Progenitor cell of endocrine pancreas (in vitro differentiated cells): ENCODE measurements around the gene FRMD4A. TPM values are rescaled to one million over a fixed set of nuclear protein-coding genes. Genes with fewer than 3 reads are reported as not detected.

Source experiments
- DNase-seq: peaks from one replicate; pipeline ENCODE4 v3.0.0; 2021; ENCODE audit warnings: low spot score; ENCODE audit not compliant: unreplicated experiment
- H3K27ac Mint-ChIP-seq: 2 replicates; pipeline ENCODE4 v1.8.0; 2021; ENCODE audit warnings: mild to moderate bottlenecking, moderate library complexity, mixed read lengths
- H3K27me3 Mint-ChIP-seq: 2 replicates; pipeline ENCODE4 v1.8.0; 2021; ENCODE audit warnings: mixed read lengths
- H3K36me3 Mint-ChIP-seq: 2 replicates; pipeline ENCODE4 v1.8.0; 2022; ENCODE audit warnings: mixed read lengths; ENCODE audit not compliant: insufficient read depth
- H3K4me1 Mint-ChIP-seq: 2 replicates; pipeline ENCODE4 v1.8.0; 2021; ENCODE audit warnings: low read depth, mixed read lengths
- H3K4me3 Mint-ChIP-seq: 2 replicates; pipeline ENCODE4 v1.8.0; 2021; ENCODE audit warnings: low read depth, mild to moderate bottlenecking, moderate library complexity, mixed read lengths
- H3K9me3 Mint-ChIP-seq: 2 replicates; pipeline ENCODE4 v1.8.0; 2021; ENCODE audit warnings: low read depth, mixed read lengths
- total RNA-seq: library from RNA; stranded (reverse); gene quantifications from 2 replicates; pipeline ENCODE4 v1.2.1, GENCODE V29; 2021
- TF ChIP-seq, protein P1 (sequence below): fragments of 200-600 bp; sonication (generic); IDR thresholded peaks from one replicate; pipeline ENCODE4 v1.5.0; 2021; ENCODE audit warnings: antibody characterized with exemption, mild to moderate bottlenecking; ENCODE audit not compliant: unreplicated experiment

Gene FRMD4A
- total RNA-seq, 1 donor from 2014 or later = 42.2 TPM

DNA sequence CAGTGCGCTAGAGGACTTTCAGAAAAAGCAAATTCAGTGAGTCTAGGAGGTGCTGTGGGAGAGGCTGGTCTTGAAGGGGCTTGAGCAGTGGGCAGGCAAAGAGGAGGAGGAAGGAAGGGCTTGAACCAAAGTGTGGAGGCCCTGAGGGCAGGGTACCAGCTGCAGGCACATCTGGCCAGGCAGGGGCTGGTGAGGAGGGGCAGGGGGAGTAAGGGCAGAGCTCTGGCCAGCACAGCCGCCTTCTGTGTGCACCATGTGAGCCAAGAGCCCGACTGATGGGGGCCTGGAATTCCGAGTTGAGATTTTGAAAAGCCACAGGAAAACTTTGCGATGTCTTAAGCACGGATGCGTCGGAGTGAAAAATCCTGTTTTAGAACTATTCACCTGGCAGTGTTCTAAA, 669.5 kb downstream of the FRMD4A start:
- H3K27ac Mint-ChIP-seq = peak overlapping the region; percentile 54
- no peak overlapping the region for H3K4me3 Mint-ChIP-seq
- DNase-seq = no peak
- H3K36me3 Mint-ChIP-seq = peaks cover 37% of the 10 kb centered on the region
- H3K4me1 Mint-ChIP-seq = peaks cover 7% of the 10 kb centered on the region
- H3K9me3 Mint-ChIP-seq = no peaks in the 10 kb centered on the region
- peaks cover 27% of the 10 kb centered on the region for H3K27me3 Mint-ChIP-seq
- TF ChIP-seq, protein P1, sequence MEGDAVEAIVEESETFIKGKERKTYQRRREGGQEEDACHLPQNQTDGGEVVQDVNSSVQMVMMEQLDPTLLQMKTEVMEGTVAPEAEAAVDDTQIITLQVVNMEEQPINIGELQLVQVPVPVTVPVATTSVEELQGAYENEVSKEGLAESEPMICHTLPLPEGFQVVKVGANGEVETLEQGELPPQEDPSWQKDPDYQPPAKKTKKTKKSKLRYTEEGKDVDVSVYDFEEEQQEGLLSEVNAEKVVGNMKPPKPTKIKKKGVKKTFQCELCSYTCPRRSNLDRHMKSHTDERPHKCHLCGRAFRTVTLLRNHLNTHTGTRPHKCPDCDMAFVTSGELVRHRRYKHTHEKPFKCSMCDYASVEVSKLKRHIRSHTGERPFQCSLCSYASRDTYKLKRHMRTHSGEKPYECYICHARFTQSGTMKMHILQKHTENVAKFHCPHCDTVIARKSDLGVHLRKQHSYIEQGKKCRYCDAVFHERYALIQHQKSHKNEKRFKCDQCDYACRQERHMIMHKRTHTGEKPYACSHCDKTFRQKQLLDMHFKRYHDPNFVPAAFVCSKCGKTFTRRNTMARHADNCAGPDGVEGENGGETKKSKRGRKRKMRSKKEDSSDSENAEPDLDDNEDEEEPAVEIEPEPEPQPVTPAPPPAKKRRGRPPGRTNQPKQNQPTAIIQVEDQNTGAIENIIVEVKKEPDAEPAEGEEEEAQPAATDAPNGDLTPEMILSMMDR = no peak

DNA sequence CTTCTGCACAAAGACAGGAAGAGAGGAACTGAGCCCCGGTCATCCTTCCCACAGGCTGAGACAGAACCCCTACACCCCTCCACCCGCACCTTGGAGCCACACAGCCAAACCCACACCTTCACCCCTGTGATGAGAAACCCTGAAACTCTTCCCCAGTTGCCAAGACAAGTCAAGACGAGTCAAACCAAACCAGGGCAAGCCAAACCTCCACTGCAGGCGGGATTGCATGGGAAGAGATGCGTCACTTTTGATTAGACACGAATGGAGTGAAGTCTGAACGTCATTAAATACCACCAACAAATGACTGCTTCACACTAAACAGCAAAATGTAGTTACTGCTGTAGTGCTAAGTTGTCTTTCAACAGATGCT, 670.2 kb downstream of the FRMD4A start:
- H3K9me3 Mint-ChIP-seq = no peaks in the 10 kb centered on the region
- peaks cover 27% of the 10 kb centered on the region for H3K27me3 Mint-ChIP-seq
- peaks cover 39% of the 10 kb centered on the region for H3K36me3 Mint-ChIP-seq
- DNase-seq = no peak
- H3K27ac Mint-ChIP-seq = no peak overlapping the region
- peaks cover 7% of the 10 kb centered on the region for H3K4me1 Mint-ChIP-seq
- H3K4me3 Mint-ChIP-seq = no peak overlapping the region
- TF ChIP-seq, protein P1 = no peak

DNA sequence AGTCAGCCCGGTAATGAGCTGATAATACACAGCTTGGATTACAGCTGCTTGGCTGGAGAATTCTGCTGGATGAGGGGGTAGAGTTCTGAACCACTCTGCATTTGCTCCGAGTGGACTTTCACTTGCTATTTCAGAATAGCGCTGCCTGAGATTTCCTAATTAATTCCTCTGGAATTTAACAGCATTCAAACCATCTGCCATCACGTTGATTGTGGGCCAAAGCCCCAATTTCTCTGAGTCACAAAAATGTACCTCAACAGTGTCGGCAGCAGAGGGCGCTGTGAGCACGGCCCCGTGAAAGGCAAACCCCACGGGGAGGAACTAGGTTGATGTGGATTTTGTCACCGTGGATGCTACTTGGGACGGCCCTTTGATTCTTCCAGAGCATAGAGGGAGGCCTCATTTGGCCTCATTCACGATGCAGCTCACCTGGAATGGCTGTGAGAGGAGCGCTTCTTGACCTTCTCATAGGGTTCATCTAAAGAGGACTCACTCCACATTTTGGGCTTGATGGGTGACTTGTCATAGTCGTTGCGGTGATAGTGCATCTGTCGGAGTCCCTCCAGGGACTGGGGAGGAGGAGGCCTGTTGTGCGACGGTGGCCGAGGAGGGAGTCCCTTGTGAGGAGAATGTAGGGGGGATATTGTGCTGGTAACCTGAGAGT, 670.7 kb downstream of the FRMD4A start:
- H3K4me3 Mint-ChIP-seq = no peak overlapping the region
- H3K4me1 Mint-ChIP-seq = peaks cover 7% of the 10 kb centered on the region
- H3K9me3 Mint-ChIP-seq = no peaks in the 10 kb centered on the region
- peaks cover 27% of the 10 kb centered on the region for H3K27me3 Mint-ChIP-seq
- H3K36me3 Mint-ChIP-seq = peaks cover 35% of the 10 kb centered on the region
- TF ChIP-seq, protein P1 = peak; percentile 92
- peak; percentile 51 for DNase-seq
- H3K27ac Mint-ChIP-seq = peak overlapping the region; percentile 71

DNA sequence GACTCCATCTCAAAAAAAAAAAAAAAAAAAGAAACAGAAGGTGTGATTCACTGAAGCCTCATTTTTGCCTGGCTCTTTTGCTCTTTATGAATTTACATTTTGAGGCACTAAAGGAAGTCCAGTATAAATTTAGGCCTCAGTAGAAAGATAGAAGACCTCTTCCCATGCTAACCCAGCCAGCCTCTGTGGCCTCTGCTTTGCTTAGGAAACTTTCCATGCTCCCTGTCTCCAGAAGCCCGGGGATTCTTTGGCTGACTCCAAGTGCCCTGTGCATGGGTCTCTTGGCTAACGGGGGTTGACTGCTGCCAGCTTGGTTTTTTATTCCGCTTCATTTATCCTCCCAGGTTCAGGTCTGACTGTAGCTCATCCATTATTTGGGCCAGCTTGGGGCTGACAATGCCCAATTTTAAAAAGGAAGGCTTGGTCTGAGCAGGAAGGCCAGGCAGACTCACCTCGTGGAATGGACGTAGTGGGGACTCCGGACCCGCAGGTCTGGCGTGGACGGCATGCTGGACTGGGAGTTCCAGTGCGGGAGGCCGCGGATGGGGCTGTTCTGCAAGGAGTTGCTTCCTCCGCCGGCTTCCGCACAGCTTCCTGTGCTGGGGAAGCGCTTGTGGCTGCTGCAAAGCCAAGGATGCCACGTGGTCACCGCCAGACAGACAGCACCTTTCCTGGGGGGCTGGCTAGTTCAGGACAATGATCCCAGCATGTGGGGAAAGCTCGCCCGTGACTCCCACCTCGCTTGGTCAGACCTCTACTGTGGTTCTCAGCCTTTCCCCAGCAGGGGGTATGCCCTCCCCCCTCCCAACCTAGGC, 671.6 kb downstream of the FRMD4A start:
- Mint-ChIP-seq H3K4me1 (peaks cover 7% of the 10 kb centered on the region), H3K27ac (no peak overlapping the region), H3K36me3 (peaks cover 35% of the 10 kb centered on the region), H3K27me3 (peaks cover 25% of the 10 kb centered on the region), H3K9me3 (no peaks in the 10 kb centered on the region), H3K4me3 (no peak overlapping the region)
- DNase-seq = no peak
- TF ChIP-seq, protein P1 = no peak

DNA sequence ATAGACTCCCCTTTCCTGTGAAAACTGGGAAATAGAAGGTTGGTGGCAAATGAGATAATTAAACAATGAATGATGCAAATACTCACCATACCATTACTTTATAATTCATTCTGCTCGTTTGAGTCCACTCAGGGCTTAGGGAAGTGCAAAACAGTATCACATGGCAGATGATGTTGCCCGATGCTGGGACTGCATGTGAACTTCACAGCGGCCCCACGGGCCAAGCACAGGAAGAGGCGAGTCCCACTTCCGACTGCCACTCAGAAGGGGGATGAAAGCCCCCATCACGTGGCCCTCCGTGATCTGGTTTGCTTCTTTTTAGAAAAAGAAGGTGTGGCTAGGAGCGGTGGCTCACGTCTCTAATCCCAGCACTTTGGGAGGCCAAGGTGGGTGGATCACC, 672.5 kb downstream of the FRMD4A start:
- TF ChIP-seq, protein P1 = no peak
- peaks cover 7% of the 10 kb centered on the region for H3K4me1 Mint-ChIP-seq
- DNase-seq = no peak

More for the DNA sequence above, 672.5 kb downstream of the FRMD4A start:
- H3K27me3 Mint-ChIP-seq = peaks cover 18% of the 10 kb centered on the region
- H3K36me3 Mint-ChIP-seq = peaks cover 34% of the 10 kb centered on the region
- H3K9me3 Mint-ChIP-seq = no peaks in the 10 kb centered on the region
- no peak overlapping the region for H3K4me3 Mint-ChIP-seq
- H3K27ac Mint-ChIP-seq = no peak overlapping the region
